Right cardiac atrium (tissue), 5 donors: ENCODE data around the gene ZNF277. TPM values are rescaled to one million over a fixed set of nuclear protein-coding genes. Genes with fewer than 3 reads are reported as not detected.

ENCODE experiments used
- ATAC-seq, 2 donors: fragments of 200-7000 bp; cut with Tn5 transposase; one replicate each; pipeline versions ENCODE4 v1.8.0 to v1.9.1; 2020; ENCODE audit warnings: moderate library complexity in 2 of 2, mild to moderate bottlenecking in 1 of 2
- DNase-seq, 3 donors: peaks; one replicate each; pipeline ENCODE4 v3.0.0-alpha.2; 2020
- H3K27ac ChIP-seq: one replicate; pipeline ENCODE4 v1.5.1; 2013; ENCODE audit warnings: mild to moderate bottlenecking, low read length, control low read depth, moderate library complexity
- H3K27me3 ChIP-seq: one replicate; pipeline ENCODE4 v1.6.1; 2013; ENCODE audit not compliant: control insufficient read depth, insufficient read depth
- H3K4me1 ChIP-seq: one replicate; pipeline ENCODE4 v1.6.1; 2013; ENCODE audit warnings: low read length; ENCODE audit not compliant: control insufficient read depth, insufficient read depth
- H3K4me3 ChIP-seq: one replicate; pipeline ENCODE4 v1.5.1; 2013; ENCODE audit warnings: low read length, control low read depth
- H3K9me3 ChIP-seq: one replicate; pipeline ENCODE4 v1.6.1; 2013; ENCODE audit warnings: low read length; ENCODE audit not compliant: control insufficient read depth
- WGBS: extraction: QIAGEN DNeasy Blood & Tissue Kit; methylation state at CpG from one replicate; pipeline ENCODE4 v1.1.7; 2013; 5-methylcytosine and 5-hydroxymethylcytosine counted together
- intact Hi-C, 4 donors: fragments of 100-400 bp; cut with DNase I; formaldehyde crosslinking; loops; one replicate each; pipeline versions ENCODE4 v1.11.0 to v1.14.0; 2022 to 2023
- polyA plus RNA-seq: library from polyadenylated mRNA; stranded (reverse); fragments of 200-250 nt; gene quantifications from one replicate; pipeline ENCODE4 v1.2.3, GENCODE V29; 2013
- total RNA-seq, 4 donors: library from RNA; stranded (reverse); fragmentation: NEBNext Ultra II Directional; extraction: Animal tissue kit (Norgen Biotek cat#: 25700); gene quantifications; one replicate each; pipeline ENCODE4 v1.2.1, GENCODE V29; 2021
- donor health status: healthy with polysubstance abuse.
- donor health status: DM: no; HTN: yes; CAD: no.
- donor health status: DM: no; HTN: no; CAD: no.
- donor health status: DM: no; HTN: yes; CAD: no; lungs with severe emphysema.
- donor health status: DM: yes; HTN: yes; CAD: no.

Gene ZNF277
- total and polyA plus RNA-seq, 5 donors: 11.9 to 22.4 (median 18.3) TPM

- Histone ChIP-seq H3K27ac (no peak overlapping the region), H3K9me3 (no peaks in the 10 kb centered on the region), H3K4me3 (no peak overlapping the region), H3K27me3 (no peaks in the 10 kb centered on the region), H3K4me1 (no peaks in the 10 kb centered on the region)
- DNase-seq: peak; percentile 14 to 42 (median 35)
- intact Hi-C loops: no loop called here
- ATAC-seq: peak in 1 of 2 donors; percentile 50
- WGBS: 79% methylated on average over 7 of the region's 7 CpGs
Observed at GRCh38 chr7:112272921-112273561, 66.5 kb downstream of the ZNF277 start.

DNA sequence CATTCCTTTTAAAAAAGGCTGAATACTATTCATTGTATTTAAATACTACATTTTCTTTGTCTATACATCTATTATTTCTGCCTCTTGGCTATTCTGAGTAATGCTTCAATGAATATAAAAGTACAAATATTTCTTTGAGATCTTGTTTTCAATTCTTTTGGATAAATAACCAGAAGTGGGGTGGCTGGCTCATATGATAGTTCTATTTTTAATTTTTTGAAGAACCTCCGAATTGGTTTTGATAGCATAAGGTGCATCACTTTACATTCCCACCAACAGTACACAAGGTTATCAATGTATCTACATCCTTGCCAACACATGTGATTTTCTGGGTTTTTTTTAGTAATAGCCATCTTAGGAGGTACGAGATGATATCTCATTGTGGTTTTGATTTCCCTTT lies 72.5 kb downstream of the ZNF277 start:
- ATAC-seq: no peak
- intact Hi-C loops: no loop called here

DNA sequence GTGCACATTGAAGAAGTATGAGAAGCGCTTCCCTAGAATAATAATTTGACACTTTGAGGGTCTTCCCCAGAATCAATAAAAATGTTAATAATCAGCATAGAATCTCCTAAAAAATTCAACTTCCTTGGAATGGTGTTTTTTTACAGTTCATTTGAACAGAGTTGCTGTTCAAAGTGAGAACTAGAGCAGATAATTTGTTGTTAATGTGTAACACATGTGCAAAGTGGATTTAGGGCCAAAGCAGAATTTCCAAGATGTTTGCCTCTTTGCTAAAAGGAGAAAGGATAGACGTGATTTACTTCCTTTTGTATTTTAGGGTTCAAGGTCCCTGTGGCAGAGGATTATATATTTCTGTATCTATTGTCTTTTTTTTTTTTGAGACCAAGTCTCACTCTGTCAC lies 73.8 kb downstream of the ZNF277 start:
- intact Hi-C loops: no loop called here
- no peak overlapping the region for H3K4me3 ChIP-seq
- H3K4me1 ChIP-seq: no peaks in the 10 kb centered on the region
- H3K27me3 ChIP-seq: no peaks in the 10 kb centered on the region
- DNase-seq (no peak), ATAC-seq (no peak)
- H3K9me3 ChIP-seq: no peaks in the 10 kb centered on the region
- no peak overlapping the region for H3K27ac ChIP-seq
- 75% methylated on average over 2 of the region's 2 CpGs for WGBS

More for the DNA sequence above, 72.5 kb downstream of the ZNF277 start:
- Histone ChIP-seq H3K27ac (no peak overlapping the region), H3K9me3 (no peaks in the 10 kb centered on the region), H3K4me3 (no peak overlapping the region), H3K27me3 (no peaks in the 10 kb centered on the region), H3K4me1 (no peaks in the 10 kb centered on the region)
- 77% methylated on average over 2 of the region's 2 CpGs for WGBS
- DNase-seq: no peak

GRCh38 chr7:112282476-112283188 lies 76.1 kb downstream of the ZNF277 start:
- intact Hi-C loops: no loop called here
- WGBS: 98% methylated on average over 1 of the region's 1 CpG

DNA sequence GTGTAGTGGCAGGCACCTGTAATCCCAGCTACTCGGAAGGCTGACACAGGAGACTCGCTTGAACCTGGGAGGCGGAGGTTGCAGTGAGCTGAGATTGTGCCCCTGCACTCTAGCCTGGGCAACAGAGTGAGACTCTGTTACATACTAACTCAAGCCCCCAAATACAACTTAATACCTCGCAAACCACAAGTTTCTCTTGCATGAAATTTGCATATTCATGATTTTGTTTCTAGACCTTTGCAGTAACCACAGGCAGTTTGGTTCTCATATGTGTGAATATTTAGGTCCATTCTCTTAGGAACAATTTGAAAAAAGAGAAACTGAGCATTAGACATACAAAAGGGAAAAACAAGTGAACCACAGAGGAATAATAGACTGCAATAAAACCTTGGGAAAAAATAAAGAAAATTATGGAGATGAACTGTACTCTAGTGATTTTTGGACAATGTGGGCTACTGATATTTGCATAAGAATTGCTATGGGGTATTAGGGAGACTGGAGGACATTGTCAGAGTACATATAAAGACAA lies 77.0 kb downstream of the ZNF277 start:
- no peak for DNase-seq
- no peaks in the 10 kb centered on the region for H3K27me3 ChIP-seq
- no peak overlapping the region for H3K27ac ChIP-seq
- WGBS: 97% methylated on average over 4 of the region's 4 CpGs
- no peak for ATAC-seq
- no peaks in the 10 kb centered on the region for H3K9me3 ChIP-seq
- H3K4me1 ChIP-seq: no peaks in the 10 kb centered on the region
- H3K4me3 ChIP-seq: no peak overlapping the region
- intact Hi-C loops: no loop called here

More at GRCh38 chr7:112282476-112283188, 76.1 kb downstream of the ZNF277 start:
- Histone ChIP-seq H3K9me3 (no peaks in the 10 kb centered on the region), H3K27ac (no peak overlapping the region), H3K4me3 (no peak overlapping the region), H3K27me3 (no peaks in the 10 kb centered on the region), H3K4me1 (no peaks in the 10 kb centered on the region)
- DNase-seq (no peak), ATAC-seq (no peak)

DNA sequence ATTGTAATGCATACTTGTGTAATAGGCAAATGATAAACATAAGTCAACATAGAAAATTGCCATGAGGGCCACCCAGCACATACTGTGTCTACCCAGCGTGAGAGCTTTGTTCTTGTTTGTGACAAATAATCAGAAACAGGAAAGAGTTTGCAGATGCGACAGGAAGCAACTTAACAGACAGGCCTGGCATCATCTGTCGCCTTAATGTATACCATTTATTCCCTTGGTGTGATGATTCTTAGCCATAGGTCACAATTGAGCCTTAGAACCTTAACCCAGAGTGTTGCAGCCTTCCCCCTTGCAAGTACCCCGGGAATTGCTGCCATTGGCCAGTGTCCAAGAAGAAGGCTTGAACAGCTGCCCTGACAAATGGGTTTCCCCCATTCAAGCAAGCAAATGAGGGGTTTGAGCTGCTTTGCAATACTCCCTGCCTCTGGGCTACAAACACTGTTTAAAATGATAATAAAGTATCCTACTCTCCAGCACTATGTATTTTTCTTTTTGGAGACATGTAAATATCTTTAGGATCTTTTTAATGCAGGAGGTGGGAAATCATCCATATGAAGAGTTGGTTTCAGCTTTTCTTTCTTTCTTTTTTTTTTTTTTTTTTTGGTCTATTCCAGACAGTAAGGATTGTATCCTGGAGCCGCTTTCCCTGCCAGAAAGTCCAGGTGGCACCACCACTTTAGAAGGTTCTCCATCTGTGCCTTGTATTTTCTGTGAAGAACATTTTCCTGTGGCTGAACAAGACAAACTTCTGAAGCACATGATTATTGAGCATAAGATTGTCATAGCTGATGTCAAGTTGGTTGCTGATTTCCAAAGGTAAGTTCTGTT lies 80.0 kb downstream of the ZNF277 start:
- H3K27ac ChIP-seq: no peak overlapping the region
- no peaks in the 10 kb centered on the region for H3K9me3 ChIP-seq
- no peaks in the 10 kb centered on the region for H3K4me1 ChIP-seq
- ATAC-seq (no peak), DNase-seq (no peak)
- intact Hi-C loops: no loop called here
- 67% methylated on average over 5 of the region's 5 CpGs for WGBS
- no peaks in the 10 kb centered on the region for H3K27me3 ChIP-seq
- no peak overlapping the region for H3K4me3 ChIP-seq

- no peak for DNase-seq
- intact Hi-C loops: no loop called here
- ATAC-seq: no peak
- 99% methylated on average over 3 of the region's 3 CpGs for WGBS
- no peaks in the 10 kb centered on the region for H3K9me3 ChIP-seq
- H3K27ac ChIP-seq: no peak overlapping the region
- H3K4me1 ChIP-seq: no peaks in the 10 kb centered on the region
- H3K4me3 ChIP-seq: no peak overlapping the region
- H3K27me3 ChIP-seq: no peaks in the 10 kb centered on the region
Observed at GRCh38 chr7:112288301-112288700, 81.8 kb downstream of the ZNF277 start.

DNA sequence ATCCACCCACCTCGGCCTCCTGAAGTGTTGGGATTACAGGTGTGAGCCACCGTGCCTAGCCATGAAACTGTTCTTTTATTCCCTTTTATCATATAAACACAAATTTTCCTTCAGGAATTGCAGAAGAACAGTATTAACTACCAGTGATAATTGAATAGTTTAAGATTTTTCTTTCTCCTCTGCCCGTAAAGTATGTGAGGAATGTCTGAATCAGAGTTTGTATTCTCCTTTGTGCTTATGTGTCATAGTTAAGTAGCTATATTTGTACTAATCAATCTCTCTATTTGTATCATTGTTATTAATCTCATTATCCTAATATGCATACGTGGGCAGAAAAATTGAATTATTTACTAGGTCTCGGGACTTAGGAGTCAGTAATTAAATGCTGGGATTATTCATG lies 83.6 kb downstream of the ZNF277 start:
- H3K27ac ChIP-seq: no peak overlapping the region
- DNase-seq: no peak
- H3K4me3 ChIP-seq: no peak overlapping the region
- intact Hi-C loops: no loop called here
- no peak for ATAC-seq
- H3K27me3 ChIP-seq: no peaks in the 10 kb centered on the region
- 95% methylated on average over 5 of the region's 5 CpGs for WGBS
- no peaks in the 10 kb centered on the region for H3K4me1 ChIP-seq
- no peaks in the 10 kb centered on the region for H3K9me3 ChIP-seq

- 92% methylated on average over 1 of the region's 1 CpG for WGBS
- DNase-seq: no peak
- Histone ChIP-seq H3K9me3 (no peaks in the 10 kb centered on the region), H3K27me3 (no peaks in the 10 kb centered on the region), H3K4me1 (no peaks in the 10 kb centered on the region), H3K27ac (no peak overlapping the region), H3K4me3 (no peak overlapping the region)
- intact Hi-C loops: no loop called here
- no peak for ATAC-seq
Observed at GRCh38 chr7:112292162-112292561, 85.7 kb downstream of the ZNF277 start.

DNA sequence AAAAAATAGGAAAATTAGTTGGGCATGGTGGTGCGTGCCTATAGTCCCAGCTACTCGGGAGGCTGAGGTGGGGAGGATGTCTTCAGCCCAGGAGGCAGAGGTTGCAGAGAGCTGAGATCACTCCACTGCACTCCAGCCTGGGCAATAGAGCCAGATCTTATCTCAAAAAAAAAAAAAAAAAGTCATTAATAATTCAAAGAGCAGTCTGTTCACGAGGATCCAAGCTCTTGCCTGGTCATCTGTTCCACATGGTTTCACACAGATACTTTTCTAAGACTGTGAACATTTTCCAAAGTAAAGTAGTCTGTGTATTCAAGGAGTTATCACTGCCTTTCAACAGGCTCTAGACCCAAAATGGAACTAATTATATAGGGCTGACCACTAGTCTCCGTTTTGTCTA lies 86.9 kb downstream of the ZNF277 start:
- WGBS: 79% methylated on average over 4 of the region's 4 CpGs
- DNase-seq (no peak), ATAC-seq (no peak)
- no peaks in the 10 kb centered on the region for H3K27me3 ChIP-seq
- H3K4me1 ChIP-seq: no peaks in the 10 kb centered on the region
- no peak overlapping the region for H3K4me3 ChIP-seq
- no peak overlapping the region for H3K27ac ChIP-seq
- no peaks in the 10 kb centered on the region for H3K9me3 ChIP-seq
- intact Hi-C loops: no loop called here

DNA sequence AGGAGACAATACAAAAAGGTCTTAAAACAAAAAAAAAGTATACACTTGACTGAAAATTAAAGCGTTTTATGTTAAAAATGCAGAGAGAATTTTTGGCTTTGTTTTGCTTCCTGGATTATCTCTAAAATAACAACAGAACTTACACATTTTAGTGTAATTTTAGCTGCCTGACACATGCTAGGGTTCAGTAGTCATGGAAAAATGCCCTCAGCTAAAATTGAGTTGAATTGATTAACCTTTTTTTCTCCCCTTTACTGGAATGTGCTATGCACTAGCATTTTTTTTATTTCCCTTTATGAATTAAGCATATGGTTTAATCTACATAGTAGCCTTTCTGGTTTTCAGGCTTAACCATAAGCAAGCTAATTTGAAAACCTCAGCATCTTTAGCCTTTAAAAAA lies 89.9 kb downstream of the ZNF277 start:
- Histone ChIP-seq H3K4me1 (no peaks in the 10 kb centered on the region), H3K27ac (no peak overlapping the region), H3K27me3 (no peaks in the 10 kb centered on the region), H3K9me3 (no peaks in the 10 kb centered on the region), H3K4me3 (no peak overlapping the region)
- DNase-seq (no peak), ATAC-seq (no peak)
- intact Hi-C loops: no loop called here
- 47% methylated on average over 1 of the region's 1 CpG for WGBS
